ENCODE results near the gene CTNND1. TPM values are rescaled to one million over a fixed set of nuclear protein-coding genes. Genes with fewer than 3 reads are reported as not detected.

Gene CTNND1
- total RNA-seq, 1 donor from 2014 or later: 105 TPM

- TF ChIP-seq CTCF (IDR thresholded peaks at IDR 0.05; ENCODE audit: insufficient read depth, low read length, poor library complexity, severe bottlenecking): no peak
- DNase-seq (ENCODE audit: low read depth): no peak
- no peaks in the 10 kb centered on the region for H3K36me3 ChIP-seq (ENCODE audit: control insufficient read depth, insufficient read depth, low read length)
- no peak overlapping the region for H3K4me3 ChIP-seq (ENCODE audit: low read depth, low read length)
- no peaks in the 10 kb centered on the region for H3K27me3 ChIP-seq (ENCODE audit: control insufficient read depth, insufficient read depth, low read length)
Observed at GRCh38 chr11:57776577-57777210, 15.1 kb downstream of the CTNND1 start.

GRCh38 chr11:57777969-57778317 lies 16.3 kb downstream of the CTNND1 start:
- no peak for TF ChIP-seq CTCF (IDR thresholded peaks at IDR 0.05; ENCODE audit: insufficient read depth, low read length, poor library complexity, severe bottlenecking)
- Histone ChIP-seq H3K27me3 (ENCODE audit: control insufficient read depth, insufficient read depth, low read length) (no peaks in the 10 kb centered on the region), H3K4me3 (ENCODE audit: low read depth, low read length) (no peak overlapping the region), H3K36me3 (ENCODE audit: control insufficient read depth, insufficient read depth, low read length) (no peaks in the 10 kb centered on the region)
- no peak for DNase-seq (ENCODE audit: low read depth)

GRCh38 chr11:57778318-57779037 lies 16.9 kb downstream of the CTNND1 start:
- H3K27me3 ChIP-seq (ENCODE audit: control insufficient read depth, insufficient read depth, low read length): no peaks in the 10 kb centered on the region
- H3K36me3 ChIP-seq (ENCODE audit: control insufficient read depth, insufficient read depth, low read length): no peaks in the 10 kb centered on the region
- H3K4me3 ChIP-seq (ENCODE audit: low read depth, low read length): no peak overlapping the region
- no peak for TF ChIP-seq CTCF (IDR thresholded peaks at IDR 0.05; ENCODE audit: insufficient read depth, low read length, poor library complexity, severe bottlenecking)
- peak; percentile 95 for DNase-seq (ENCODE audit: low read depth)

GRCh38 chr11:57779276-57779675 lies 17.7 kb downstream of the CTNND1 start:
- Histone ChIP-seq H3K4me3 (ENCODE audit: low read depth, low read length) (no peak overlapping the region), H3K27me3 (ENCODE audit: control insufficient read depth, insufficient read depth, low read length) (no peaks in the 10 kb centered on the region), H3K36me3 (ENCODE audit: control insufficient read depth, insufficient read depth, low read length) (no peaks in the 10 kb centered on the region)
- no peak for TF ChIP-seq CTCF (IDR thresholded peaks at IDR 0.05; ENCODE audit: insufficient read depth, low read length, poor library complexity, severe bottlenecking)
- DNase-seq (ENCODE audit: low read depth): peak; percentile 45

- no peaks in the 10 kb centered on the region for H3K36me3 ChIP-seq (ENCODE audit: control insufficient read depth, insufficient read depth, low read length)
- no peak for TF ChIP-seq CTCF (IDR thresholded peaks at IDR 0.05; ENCODE audit: insufficient read depth, low read length, poor library complexity, severe bottlenecking)
- no peaks in the 10 kb centered on the region for H3K27me3 ChIP-seq (ENCODE audit: control insufficient read depth, insufficient read depth, low read length)
- no peak for DNase-seq (ENCODE audit: low read depth)
- no peak overlapping the region for H3K4me3 ChIP-seq (ENCODE audit: low read depth, low read length)
Observed at GRCh38 chr11:57781529-57781943, 19.9 kb downstream of the CTNND1 start.
